ENCODE data around the gene HPSE. TPM values are rescaled to one million over a fixed set of nuclear protein-coding genes. Genes with fewer than 3 reads are reported as not detected.

The HPSE gene
- total and polyA plus RNA-seq, 9 of the 15 experiments (the other 6 are each of a cell fraction or from before 2014, with no cell fraction given): 0.01 to 0.42 (median 0.14) TPM; not detected in 1

GRCh38 chr4:83262682-83263081 is 72.0 kb downstream of the HPSE start (continued):
- TF ChIP-seq JUND (IDR thresholded peaks at IDR 0.05; ENCODE audit: borderline replicate concordance, low read depth, low read length) (peak; percentile 31; the same call in 1 of the 2 replicates), JUND (tag; IDR thresholded peaks at IDR 0.05; ENCODE audit: borderline replicate concordance, low read depth, low read length) (no peak), MAFF (IDR thresholded peaks at IDR 0.05; ENCODE audit: low read length) (peak; percentile 87), KDM1A (IDR thresholded peaks at IDR 0.05) (0 out of 4 replicates have a peak, but pooled peaks of 1 of the 2 experiments have one; percentile 4), CREM (IDR thresholded peaks at IDR 0.05; ENCODE audit: low read depth) (0 out of 2 replicates have a peak, but pooled peaks have one; percentile 16), ZNF384 (IDR thresholded peaks at IDR 0.05; ENCODE audit: low read depth, low read length) (no peak)

GRCh38 chr4:83261307-83261706 is 73.3 kb downstream of the HPSE start:
- ATAC-seq (no peak), DNase-seq (ENCODE audit: extremely low read depth in 1 of 4, low spot score in 3 of 4) (no peak), FAIRE-seq (no peak)
- no peak overlapping the region for H2AFZ ChIP-seq (ENCODE audit: low read depth, low read length)
- H3K27me3 ChIP-seq (ENCODE audit: control insufficient read depth in 2 of 2, insufficient read depth in 2 of 2, low read length in 2 of 2): no peaks in the 10 kb centered on the region
- H3K4me2 ChIP-seq (ENCODE audit: insufficient read depth, low read length): no peak overlapping the region
- no peak overlapping the region for H3K27ac ChIP-seq (ENCODE audit: extremely low read depth, low read depth, low read length)
- CTCF ChIA-PET (ENCODE audit: low intra/inter-chr PET ratio): no interaction called here
- H3K9ac ChIP-seq (ENCODE audit: insufficient read depth in 1 of 2, low read depth in 2 of 2, low read length in 2 of 2): no peak overlapping the region
- H3K4me1 ChIP-seq (replicated peaks in 1 of 2; ENCODE audit: control insufficient read depth in 2 of 2, insufficient read depth in 2 of 2, low read length in 2 of 2): peaks cover 0 to 5% of the 10 kb centered on the region in 2 experiments; a peak in 3 of 5 replicates
- H3K9me3 ChIP-seq (replicated peaks; ENCODE audit: control insufficient read depth, insufficient read depth, low read depth, low read length): no peaks in the 10 kb centered on the region
- intact Hi-C loops (cut with micrococcal nuclease) (loop anchor here (5.0 kb wide), 1 partner anchor 249 kb away; the partner anchor contains the start of gene LIN54), in situ Hi-C loops (cut with MboI) (no loop called here)
- H3K36me3 ChIP-seq (ENCODE audit: control insufficient read depth, insufficient read depth, low read length): peaks cover 7% of the 10 kb centered on the region; the same call in 2 of the 3 replicates
- no peaks in the 10 kb centered on the region for H3K9me1 ChIP-seq (ENCODE audit: control insufficient read depth, insufficient read depth, low read length)
- 88% methylated on average over 5 of the region's 5 CpGs for WGBS (ENCODE audit: insufficient coverage, low coverage, missing lambda C conversion rate)
- BruUV-seq (replicated peaks): no TSS peak
- no peaks in the 10 kb centered on the region for H3K79me2 ChIP-seq (ENCODE audit: control insufficient read depth, insufficient read depth, low read length)
- H3K4me3 ChIP-seq: no peak overlapping the region
- TF ChIP-seq PPARD (CRISPR knock-in tag; IDR thresholded peaks at IDR 0.05): no peak
- TF ChIP-seq, protein P1, sequence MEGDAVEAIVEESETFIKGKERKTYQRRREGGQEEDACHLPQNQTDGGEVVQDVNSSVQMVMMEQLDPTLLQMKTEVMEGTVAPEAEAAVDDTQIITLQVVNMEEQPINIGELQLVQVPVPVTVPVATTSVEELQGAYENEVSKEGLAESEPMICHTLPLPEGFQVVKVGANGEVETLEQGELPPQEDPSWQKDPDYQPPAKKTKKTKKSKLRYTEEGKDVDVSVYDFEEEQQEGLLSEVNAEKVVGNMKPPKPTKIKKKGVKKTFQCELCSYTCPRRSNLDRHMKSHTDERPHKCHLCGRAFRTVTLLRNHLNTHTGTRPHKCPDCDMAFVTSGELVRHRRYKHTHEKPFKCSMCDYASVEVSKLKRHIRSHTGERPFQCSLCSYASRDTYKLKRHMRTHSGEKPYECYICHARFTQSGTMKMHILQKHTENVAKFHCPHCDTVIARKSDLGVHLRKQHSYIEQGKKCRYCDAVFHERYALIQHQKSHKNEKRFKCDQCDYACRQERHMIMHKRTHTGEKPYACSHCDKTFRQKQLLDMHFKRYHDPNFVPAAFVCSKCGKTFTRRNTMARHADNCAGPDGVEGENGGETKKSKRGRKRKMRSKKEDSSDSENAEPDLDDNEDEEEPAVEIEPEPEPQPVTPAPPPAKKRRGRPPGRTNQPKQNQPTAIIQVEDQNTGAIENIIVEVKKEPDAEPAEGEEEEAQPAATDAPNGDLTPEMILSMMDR (IDR thresholded peaks at IDR 0.05 in 2 of 3, conservative IDR thresholded peaks at IDR 0.05 in 1 of 3; ENCODE audit: insufficient read depth in 2 of 3, low read depth in 1 of 3, low read length in 3 of 3): no peak
- TF ChIP-seq EWSR1 (IDR thresholded peaks at IDR 0.05; ENCODE audit: borderline replicate concordance, low read depth, partially characterized antibody): no peak
- TF ChIP-seq ZNF707 (CRISPR knock-in tag; conservative IDR thresholded peaks at IDR 0.05): no peak
- no peak for TF ChIP-seq POLR2A (conservative IDR thresholded peaks at IDR 0.05)
- no peak for TF ChIP-seq LCOR (CRISPR knock-in tag; IDR thresholded peaks at IDR 0.05)
- POLR2A ChIA-PET: no interaction called here
- no peaks in the 10 kb centered on the region for H4K20me1 ChIP-seq (replicated peaks; ENCODE audit: control insufficient read depth, insufficient read depth, low read length)

Measured in K562 (cell line).